Activated CD4-positive, alpha-beta T cell treated with anti-CD3 and anti-CD28 coated beads, Interleukin-2, Interleukin-4, amounts not matched to agents 100 ng/mL and 50 ng/mL, durations not matched to agents 16 hours and 8 hours (primary cell): ENCODE measurements around the gene SLC11A1.

ENCODE experiments used
- DNase-seq: peaks from one replicate; pipeline ENCODE4 v3.0.0-alpha.2; 2020; ENCODE audit warnings: low spot score

SLC11A1 gene

GRCh38 chr2:218405746-218406208, 23.7 kb downstream of the SLC11A1 start:
- peak; percentile 15 for DNase-seq

GRCh38 chr2:218406209-218406948, 24.3 kb downstream of the SLC11A1 start:
- peak; percentile 96 for DNase-seq

- DNase-seq: peak; percentile 64
These were observed 25.0 kb downstream of the SLC11A1 start for GRCh38 chr2:218406949-218407618.

GRCh38 chr2:218407717-218408116, 25.6 kb downstream of the SLC11A1 start:
- DNase-seq: no peak

DNA sequence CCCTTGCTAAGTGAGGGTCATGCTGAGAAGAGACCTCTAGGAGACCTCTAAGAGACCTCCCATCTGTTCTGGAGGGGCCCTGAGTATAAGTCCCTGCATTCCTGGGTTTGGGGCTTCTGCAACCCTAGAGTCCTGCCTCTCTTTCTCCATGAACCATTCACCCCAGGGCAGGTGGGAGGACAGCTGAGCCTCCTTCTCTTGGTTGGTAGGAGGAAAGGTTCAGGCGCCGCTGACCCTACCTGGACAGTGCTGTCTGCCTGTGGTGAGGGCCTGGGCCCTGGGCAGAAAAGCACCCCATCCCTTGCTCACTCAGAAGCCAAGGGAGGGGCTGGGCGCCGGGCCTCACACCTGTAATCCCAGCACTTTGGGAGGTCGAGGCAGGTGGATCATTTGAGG, 36.2 kb downstream of the SLC11A1 start:
- DNase-seq: no peak

DNA sequence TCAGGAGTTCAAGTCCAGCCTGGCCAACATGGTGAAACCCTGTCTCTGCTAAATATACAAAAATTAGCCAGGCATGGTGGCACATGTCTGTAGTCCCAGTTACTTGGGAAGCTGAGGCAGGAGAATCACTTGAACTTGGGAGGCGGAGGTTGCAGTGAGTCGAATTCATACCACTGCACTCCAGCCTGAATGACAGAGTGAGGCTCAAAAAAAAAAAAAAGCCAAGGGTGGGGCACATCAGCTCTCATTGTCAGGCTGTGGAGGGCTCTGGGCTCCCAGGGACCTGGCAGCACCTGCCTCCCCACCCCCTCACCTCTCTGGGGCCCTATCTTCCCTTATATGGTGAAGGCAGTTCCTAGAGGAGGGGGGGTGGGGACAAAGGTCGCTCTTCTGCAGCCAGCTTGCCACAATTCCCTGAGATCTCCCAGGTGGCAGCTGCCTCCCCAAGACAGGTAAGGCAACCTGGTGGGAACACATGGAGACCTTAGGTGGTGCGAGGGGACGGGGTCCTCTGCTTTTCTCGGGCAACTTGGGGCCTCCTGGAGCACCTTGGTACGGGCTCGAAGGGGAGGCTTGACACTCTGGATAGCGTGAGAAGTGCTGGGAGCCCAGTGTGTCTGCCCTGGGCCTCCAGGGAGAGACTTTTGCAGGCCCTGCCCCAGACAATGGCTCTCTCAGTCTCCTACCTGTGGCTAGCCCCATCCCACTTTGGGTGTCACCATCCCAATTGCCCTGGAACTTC, 36.8 kb downstream of the SLC11A1 start, which contains the start of gene VIL1:
Gene VIL1 (plus strand): TSS at position 407 of the 742 bp plus-strand sequence. CDS start 4,656 bp downstream, outside the sequence.
- DNase-seq: no peak

DNA sequence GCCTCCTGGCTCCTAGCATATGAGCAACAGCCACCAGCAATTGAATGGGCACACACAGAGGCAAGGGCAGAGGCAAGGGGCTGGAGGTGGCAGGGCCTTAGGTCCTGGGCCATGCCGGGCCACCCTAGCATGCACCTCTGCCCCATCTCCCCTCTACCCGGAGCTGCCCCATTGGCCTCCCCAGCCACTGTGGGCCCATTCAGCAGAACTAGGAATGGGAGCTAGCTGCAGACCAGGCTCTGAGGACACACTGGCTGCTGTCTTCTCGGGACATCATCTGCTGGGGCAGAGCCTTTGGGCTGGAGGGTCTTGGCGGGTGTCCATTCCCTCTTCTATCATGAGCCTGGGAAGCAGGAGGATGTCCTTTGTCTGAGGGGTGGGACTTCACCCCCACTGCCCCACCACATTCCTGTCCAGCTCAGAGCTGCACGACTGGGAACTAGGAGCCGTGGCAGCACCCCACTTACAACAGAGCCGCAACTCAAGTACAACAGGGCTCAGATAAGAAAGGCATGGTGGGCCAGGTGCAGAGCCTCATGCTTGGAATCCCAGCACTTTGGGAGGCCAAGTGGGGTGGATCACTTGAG, 37.6 kb downstream of the SLC11A1 start:
- DNase-seq: no peak

- no peak for DNase-seq
These were observed 39.0 kb downstream of the SLC11A1 start for GRCh38 chr2:218421027-218421426.

DNA sequence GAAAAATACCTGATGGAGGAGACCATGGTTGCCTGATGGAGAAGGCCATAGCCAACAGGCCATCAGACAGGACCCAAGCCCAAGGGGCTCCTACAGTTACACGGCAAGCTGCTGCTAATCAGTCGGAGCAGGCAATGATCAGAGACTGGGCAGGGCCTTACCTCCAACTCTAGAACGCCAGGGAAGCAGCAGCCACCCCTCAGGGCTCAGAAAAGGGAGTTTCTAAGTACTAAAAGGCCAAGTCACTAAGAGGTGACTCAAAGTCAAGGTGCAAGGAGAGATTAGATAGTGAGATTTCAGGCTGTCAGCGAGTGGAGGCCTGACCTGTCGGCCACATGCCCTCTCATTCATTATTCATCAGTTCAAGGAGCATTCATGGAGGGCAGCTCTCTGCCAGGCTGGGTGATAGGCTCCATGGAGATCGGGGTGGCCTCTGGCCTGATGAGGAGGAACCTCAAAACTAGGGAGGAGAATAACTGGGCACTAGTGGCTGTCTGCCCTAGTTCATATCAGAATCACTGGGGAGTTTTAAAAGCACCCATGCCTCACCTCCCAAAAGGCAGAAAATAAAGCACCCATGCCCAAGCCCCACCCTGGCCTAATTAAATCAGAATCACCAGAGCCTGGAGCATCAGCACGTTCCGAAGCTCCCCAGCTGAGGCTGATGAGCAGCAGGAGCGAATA, 40.5 kb downstream of the SLC11A1 start:
- DNase-seq: no peak

DNA sequence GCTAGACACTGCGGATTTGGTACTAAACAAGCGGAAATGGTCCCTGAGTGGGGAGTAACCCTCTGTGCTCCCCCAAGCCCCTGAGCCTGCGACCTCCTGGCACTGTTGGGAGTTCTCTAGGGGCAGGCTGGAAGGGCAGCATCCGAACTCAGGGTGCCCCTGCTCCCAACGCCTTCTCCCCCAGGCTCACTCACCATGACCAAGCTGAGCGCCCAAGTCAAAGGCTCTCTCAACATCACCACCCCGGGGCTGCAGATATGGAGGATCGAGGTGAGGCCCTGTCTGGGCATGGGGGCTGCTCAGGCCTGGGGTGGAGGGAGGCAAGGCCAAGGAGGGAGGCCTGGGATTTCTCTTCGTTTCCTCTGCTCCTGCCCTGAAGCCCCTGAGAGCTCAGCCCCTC, 41.5 kb downstream of the SLC11A1 start:
- no peak for DNase-seq

DNA sequence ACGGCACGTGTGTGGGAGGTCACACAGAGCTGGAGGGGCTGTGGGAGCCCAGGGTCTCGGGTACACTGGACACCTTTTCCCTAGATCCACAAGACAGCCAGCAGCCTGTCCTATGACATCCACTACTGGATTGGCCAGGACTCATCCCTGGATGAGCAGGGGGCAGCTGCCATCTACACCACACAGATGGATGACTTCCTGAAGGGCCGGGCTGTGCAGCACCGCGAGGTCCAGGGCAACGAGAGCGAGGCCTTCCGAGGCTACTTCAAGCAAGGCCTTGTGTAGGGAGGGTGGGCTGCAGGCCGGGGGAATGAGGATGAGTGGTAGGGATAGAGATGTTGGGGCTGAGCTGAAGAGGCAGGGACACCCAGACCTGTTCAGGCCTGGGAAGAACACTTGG, 43.5 kb downstream of the SLC11A1 start:
- DNase-seq: no peak

GRCh38 chr2:218427741-218428140, 45.7 kb downstream of the SLC11A1 start:
- no peak for DNase-seq

GRCh38 chr2:218428846-218429558, 46.9 kb downstream of the SLC11A1 start:
- DNase-seq: no peak

DNA sequence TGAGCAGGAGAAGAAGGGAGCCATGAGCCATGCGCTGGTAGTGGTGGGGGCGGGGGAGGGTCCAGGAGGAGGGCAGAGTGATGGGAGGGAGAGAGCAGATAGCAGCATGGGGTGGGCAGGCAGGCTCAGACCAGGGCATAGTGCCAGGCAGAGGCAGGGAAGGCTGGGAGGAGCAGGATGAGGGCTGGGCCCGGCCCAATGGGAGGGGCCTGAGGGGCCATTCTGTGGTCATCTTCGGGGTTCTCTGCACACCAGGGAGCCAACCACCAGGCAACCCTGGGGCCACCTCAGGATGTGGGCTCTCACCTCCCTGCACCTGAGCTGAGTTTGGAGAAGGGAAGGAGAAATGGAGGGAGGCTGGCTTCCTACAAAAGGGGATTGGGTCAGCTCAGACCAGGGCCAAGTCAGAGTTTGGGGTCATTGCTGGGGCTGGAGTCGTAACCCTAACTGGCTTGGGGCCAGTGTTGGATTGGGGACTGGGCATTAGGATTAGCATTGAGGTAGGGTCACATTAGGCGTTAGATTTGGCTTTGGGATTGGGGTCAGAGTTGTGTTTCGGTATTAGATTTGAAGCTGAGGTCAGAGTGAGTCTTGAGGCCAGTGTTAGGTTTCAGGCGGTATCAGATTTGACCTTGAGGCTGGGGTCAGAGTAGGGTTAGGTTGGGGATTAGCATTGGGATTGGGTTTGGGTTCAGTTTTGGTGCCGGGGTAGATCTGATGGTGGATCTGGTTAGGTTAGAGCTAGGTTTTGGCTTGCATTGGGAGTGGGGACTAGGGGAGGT, 48.0 kb downstream of the SLC11A1 start:
- DNase-seq: no peak

GRCh38 chr2:218430721-218431120, 48.6 kb downstream of the SLC11A1 start:
- no peak for DNase-seq

DNA sequence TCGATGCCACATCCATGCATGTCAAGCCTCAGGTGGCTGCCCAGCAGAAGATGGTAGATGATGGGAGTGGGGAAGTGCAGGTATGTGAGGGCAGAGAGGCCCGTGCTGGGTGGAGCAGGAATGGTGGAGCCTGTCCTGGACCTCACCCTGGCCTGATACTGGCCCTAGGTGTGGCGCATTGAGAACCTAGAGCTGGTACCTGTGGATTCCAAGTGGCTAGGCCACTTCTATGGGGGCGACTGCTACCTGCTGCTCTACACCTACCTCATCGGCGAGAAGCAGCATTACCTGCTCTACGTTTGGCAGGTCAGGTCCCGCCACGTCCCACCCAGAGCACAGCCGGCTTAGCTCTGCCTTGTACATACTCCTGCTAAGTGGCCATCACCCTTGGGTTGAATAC, 49.8 kb downstream of the SLC11A1 start:
- no peak for DNase-seq

- no peak for DNase-seq
These were observed 50.7 kb downstream of the SLC11A1 start for GRCh38 chr2:218432676-218433365.

DNA sequence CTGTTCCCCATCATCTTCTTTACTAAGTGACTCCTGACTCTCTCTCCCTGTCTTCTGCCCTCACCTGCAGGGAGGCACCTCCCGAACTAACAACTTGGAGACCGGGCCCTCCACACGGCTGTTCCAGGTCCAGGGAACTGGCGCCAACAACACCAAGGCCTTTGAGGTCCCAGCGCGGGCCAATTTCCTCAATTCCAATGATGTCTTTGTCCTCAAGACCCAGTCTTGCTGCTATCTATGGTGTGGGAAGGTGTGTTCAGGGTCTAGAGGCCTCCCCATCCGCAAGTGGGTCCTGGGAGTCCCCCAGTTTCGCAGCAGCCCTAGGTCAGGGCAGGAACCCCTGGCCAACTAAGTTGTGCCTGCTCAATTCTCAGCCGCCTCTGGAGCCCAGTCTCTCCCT, 52.4 kb downstream of the SLC11A1 start:
- DNase-seq: no peak
